Endothelial cell of umbilical vein (primary cell): Measurements from ENCODE around the gene ARF5.

Experiments
- CTCF ChIP-seq, 2 donors: IDR thresholded peaks; 1 replicate in 1 of 2; 2 replicates in 1 of 2; pipeline ENCODE4 v1.5.1; 2011; ENCODE audit warnings: low read length in 2 of 2, mild to moderate bottlenecking in 2 of 2, moderate library complexity in 2 of 2, control low read depth in 1 of 2, inconsistent platforms in 1 of 2, low read depth in 1 of 2; ENCODE audit not compliant: insufficient read depth in 1 of 2; ENCODE audit errors: extremely low read depth in 1 of 2
- EZH2 ChIP-seq: IDR thresholded peaks from 2 replicates; pipeline ENCODE4 v1.6.1; 2012; ENCODE audit warnings: borderline replicate concordance, low read depth, mild to moderate bottlenecking, moderate library complexity, low read length, inconsistent platforms; ENCODE audit not compliant: severe bottlenecking
- FOS ChIP-seq: IDR thresholded peaks from 2 replicates; pipeline ENCODE4 v1.6.1; 2011; ENCODE audit warnings: mild to moderate bottlenecking, low read length, moderate library complexity, borderline replicate concordance; ENCODE audit not compliant: insufficient read depth
- GATA2 ChIP-seq: IDR thresholded peaks from 2 replicates; pipeline ENCODE4 v1.7.0; 2011; ENCODE audit warnings: low read depth, mild to moderate bottlenecking, moderate library complexity, mixed read lengths, low read length; ENCODE audit not compliant: insufficient read length, insufficient read depth
- JUN ChIP-seq: IDR thresholded peaks from 2 replicates; pipeline ENCODE4 v1.6.1; 2011; ENCODE audit warnings: borderline replicate concordance, low read depth; ENCODE audit not compliant: insufficient read length, insufficient read depth
- POLR2A ChIP-seq: IDR thresholded peaks from 2 replicates; pipeline ENCODE4 v1.6.1; 2012; ENCODE audit warnings: low read depth, mild to moderate bottlenecking, control low read depth, low read length
- POLR2AphosphoS5 ChIP-seq: IDR thresholded peaks from 2 replicates; pipeline ENCODE4 v1.6.1; 2012; ENCODE audit warnings: low read depth, mild to moderate bottlenecking, control low read depth, low read length, moderate library complexity; ENCODE audit not compliant: insufficient read depth

- TF ChIP-seq CTCF (IDR thresholded peaks at IDR 0.05; ENCODE audit: extremely low read depth in 1 of 2, insufficient read depth in 1 of 2, low read depth in 1 of 2, low read length in 2 of 2) (no peak), POLR2A (no peak), GATA2 (no peak), EZH2 (no peak), JUN (no peak), FOS (no peak), POLR2AphosphoS5 (no peak)
These were observed 30.6 kb downstream of the ARF5 start for GRCh38 chr7:127618775-127619174.
